Measurements from ENCODE around the gene A1BG. TPM values are rescaled to one million over a fixed set of nuclear protein-coding genes. Genes with fewer than 3 reads are reported as not detected.

A1BG gene
- total RNA-seq, 2 experiments from 2014 or later, result 6.1 to 7.4 TPM

DNA sequence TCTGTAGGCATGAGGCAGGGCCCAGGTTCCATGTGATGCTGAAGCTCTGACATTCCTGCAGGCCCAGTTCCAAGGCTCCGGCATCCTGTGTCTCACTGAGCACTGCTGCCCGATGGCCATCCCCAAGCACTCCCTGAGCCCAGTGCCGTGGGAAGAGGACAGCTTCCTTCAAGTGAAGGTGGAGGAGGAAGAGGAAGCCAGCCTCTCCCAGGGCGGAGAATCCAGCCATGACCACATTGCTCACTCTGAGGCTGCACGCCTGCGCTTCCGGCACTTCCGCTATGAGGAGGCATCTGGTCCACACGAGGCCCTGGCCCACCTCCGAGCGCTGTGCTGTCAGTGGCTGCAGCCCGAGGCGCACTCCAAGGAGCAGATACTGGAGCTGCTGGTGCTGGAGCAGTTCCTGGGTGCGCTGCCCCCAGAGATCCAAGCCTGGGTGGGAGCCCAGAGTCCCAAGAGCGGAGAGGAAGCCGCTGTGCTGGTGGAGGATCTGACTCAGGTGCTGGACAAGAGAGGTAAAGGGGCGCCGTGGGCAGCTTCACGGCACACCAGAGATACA lies 18.5 kb downstream of the A1BG start:
- Mint-ChIP-seq H3K27me3 (ENCODE audit: low read depth) (no peaks in the 10 kb centered on the region), H3K36me3 (ENCODE audit: low read depth) (peaks cover 25% of the 10 kb centered on the region), H3K4me3 (no peak overlapping the region), H3K9me3 (peaks cover 11% of the 10 kb centered on the region), H3K4me1 (ENCODE audit: low read depth) (no peaks in the 10 kb centered on the region), H3K27ac (no peak overlapping the region)
- CTCF ChIA-PET, result no interaction called here
- intact Hi-C loops (cut with micrococcal nuclease), result no loop called here
- no peak for DNase-seq

DNA sequence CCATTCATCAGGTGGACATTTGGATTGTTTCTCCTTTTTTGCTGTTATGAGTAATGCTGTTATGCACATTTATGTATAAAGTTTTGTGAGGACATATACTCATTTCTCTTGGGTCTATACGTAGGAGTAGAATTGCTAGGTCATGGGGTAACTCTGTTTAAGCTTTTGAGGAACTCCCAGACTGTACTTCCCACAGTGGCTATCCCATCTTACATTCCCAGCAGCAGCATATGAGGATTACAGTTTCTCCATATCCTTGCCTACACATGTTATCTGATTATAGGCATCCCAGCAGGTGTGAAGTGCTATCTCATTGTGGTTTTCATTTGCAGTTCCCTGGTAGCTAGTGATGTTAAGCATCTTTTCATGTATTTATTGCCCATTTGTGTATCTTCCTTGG lies 20.6 kb downstream of the A1BG start:
- Mint-ChIP-seq H3K9me3 (no peaks in the 10 kb centered on the region), H3K4me3 (no peak overlapping the region), H3K27me3 (ENCODE audit: low read depth) (no peaks in the 10 kb centered on the region), H3K4me1 (ENCODE audit: low read depth) (no peaks in the 10 kb centered on the region), H3K36me3 (ENCODE audit: low read depth) (peaks cover 7% of the 10 kb centered on the region), H3K27ac (no peak overlapping the region)
- DNase-seq, result no peak
- intact Hi-C loops (cut with micrococcal nuclease), result no loop called here
- CTCF ChIA-PET, result interaction anchor here (0.6 kb wide), 1 partner anchor 111 kb away, joined by 3 read pairs; no protein-coding TSS in a partner anchor

DNA sequence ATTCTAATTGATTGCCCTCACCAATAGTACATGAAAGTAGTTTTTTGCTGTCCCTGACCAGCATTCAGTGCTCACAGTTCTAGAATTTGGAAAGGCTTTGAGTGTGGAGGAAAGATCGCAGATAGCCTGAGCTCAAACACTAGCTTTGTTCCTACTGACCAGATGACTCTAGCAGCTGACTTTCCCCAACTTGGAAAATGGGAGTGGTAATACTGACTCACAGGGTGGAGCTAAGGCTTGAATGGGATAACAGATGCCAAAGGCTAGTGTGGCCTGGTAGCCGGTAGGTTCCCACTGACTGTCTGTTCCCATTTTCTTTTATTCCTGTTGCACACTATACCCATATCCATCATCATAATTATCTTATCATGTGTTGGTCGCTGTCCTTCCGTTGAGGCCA lies 22.8 kb downstream of the A1BG start:
- Mint-ChIP-seq H3K9me3 (no peaks in the 10 kb centered on the region), H3K4me1 (ENCODE audit: low read depth) (no peaks in the 10 kb centered on the region), H3K27ac (no peak overlapping the region), H3K4me3 (no peak overlapping the region), H3K36me3 (ENCODE audit: low read depth) (peaks cover 3% of the 10 kb centered on the region), H3K27me3 (ENCODE audit: low read depth) (no peaks in the 10 kb centered on the region)
- no peak for DNase-seq
- intact Hi-C loops (cut with micrococcal nuclease), result no loop called here
- CTCF ChIA-PET, result interaction anchor here (1.0 kb wide), 1 partner anchor 12 kb away, joined by 3 read pairs; no protein-coding TSS in a partner anchor

DNA sequence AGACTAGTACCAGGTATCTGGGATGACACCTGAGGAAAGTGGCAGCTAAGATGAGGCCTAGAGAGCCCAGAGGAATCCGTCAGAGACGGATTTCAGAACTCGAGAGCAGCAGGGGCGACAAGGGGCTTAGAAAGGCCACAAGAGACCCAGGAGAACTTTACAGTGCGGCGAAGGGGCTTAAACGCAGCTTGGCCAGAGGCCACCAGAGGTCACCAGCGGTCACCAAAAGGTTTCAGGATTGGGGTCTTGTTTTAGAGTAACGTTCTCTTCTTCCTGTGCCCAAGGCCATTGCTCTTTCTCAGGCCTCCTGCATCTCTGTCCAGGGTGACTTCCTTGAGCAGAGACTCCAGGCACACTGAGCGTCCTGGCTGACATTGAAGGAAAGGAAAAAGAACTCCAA lies 24.3 kb downstream of the A1BG start:
- Mint-ChIP-seq H3K4me1 (ENCODE audit: low read depth) (no peaks in the 10 kb centered on the region), H3K27ac (no peak overlapping the region), H3K9me3 (no peaks in the 10 kb centered on the region), H3K36me3 (ENCODE audit: low read depth) (no peaks in the 10 kb centered on the region), H3K27me3 (ENCODE audit: low read depth) (no peaks in the 10 kb centered on the region), H3K4me3 (no peak overlapping the region)
- peak; percentile 24 for DNase-seq
- CTCF ChIA-PET, result no interaction called here
- intact Hi-C loops (cut with micrococcal nuclease), result loop anchor here (5.0 kb wide), 1 partner anchor 113 kb away; the partner anchor contains the start of gene ZNF132

DNA sequence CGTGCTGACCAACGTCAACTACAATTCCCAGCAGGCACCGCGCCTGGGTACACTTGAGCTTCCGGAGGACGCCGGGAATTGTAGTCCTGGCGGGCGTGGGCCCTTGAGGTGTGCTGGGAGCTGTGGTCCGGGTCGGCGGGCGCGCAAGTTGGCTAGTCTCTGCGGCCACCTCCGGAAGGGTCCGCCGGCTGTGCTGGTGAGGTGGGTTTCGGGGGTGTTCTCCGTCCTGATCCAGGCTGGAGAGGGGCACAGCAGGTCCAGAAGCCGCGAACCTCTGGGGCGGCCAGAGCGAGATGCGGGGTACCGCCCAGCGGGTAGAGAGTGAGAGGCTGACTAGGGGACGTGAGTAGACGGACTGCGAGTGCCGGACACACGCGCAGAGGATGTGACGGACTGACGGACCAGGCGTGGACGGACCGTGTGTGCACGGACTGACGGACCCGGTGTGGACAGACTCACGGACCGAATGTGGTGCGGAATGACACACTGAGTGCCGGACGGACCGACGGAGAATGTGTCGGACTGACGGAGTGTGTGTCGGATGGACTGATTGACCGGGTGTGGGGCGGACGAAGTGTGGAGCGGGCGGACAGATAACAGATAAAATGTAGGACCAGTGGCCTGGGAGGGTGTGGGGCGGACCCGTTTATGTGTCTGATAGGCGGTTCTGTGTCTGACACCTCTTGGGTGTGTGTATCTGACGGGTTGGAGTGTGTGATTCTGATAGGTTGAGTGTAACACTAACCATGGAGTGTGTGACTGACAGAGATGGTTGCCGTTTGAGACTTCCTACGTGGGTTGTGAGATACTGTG lies 26.2 kb downstream of the A1BG start, which contains the start of gene ZSCAN22:
Gene ZSCAN22, plus strand, starts transcription at position 81 of the 813 bp plus-strand sequence. CDS start 7,809 bp downstream, outside the sequence.
- H3K36me3 Mint-ChIP-seq (ENCODE audit: low read depth), result no peaks in the 10 kb centered on the region
- no peak within 1 kb of the TSS for H3K4me3 Mint-ChIP-seq
- CTCF ChIA-PET, result interaction anchor here (1.3 kb wide), 1 partner anchor 18 kb away, joined by 3 read pairs; no protein-coding TSS in a partner anchor
- H3K9me3 Mint-ChIP-seq, result no peaks in the 10 kb centered on the region
- DNase-seq, result peak; percentile 95
- no peaks in the 10 kb centered on the region for H3K27me3 Mint-ChIP-seq (ENCODE audit: low read depth)
- intact Hi-C loops (cut with micrococcal nuclease), result loop anchor here (1.0 to 5.0 kb wide), 12 partner anchors 22 to 217 kb away; partner anchors contain the start of genes ERVK3-1, TRIM28, ZBTB45 and ZNF132
- no peaks in the 10 kb centered on the region for H3K4me1 Mint-ChIP-seq (ENCODE audit: low read depth)
- H3K27ac Mint-ChIP-seq, result no peak within 1 kb of the TSS

DNA sequence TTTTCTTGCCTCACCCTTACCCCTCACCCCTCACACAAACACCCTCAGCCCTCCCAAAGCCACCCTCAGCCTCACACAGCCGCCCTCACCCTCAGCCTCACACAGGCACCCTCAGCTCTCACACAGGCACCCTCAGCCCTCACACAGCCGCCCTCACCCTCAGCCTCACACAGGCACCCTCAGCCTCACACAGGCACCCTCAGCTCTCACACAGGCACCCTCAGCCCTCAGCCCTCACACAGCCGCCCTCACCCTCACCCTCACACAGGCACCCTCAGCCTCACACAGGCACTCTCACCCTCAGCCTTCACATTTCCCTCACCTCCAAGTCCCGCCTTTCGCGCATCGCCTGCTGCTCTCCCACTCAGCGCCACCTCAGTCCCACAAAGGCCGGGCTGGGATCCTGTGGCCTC lies 26.8 kb downstream of the A1BG start:
- Mint-ChIP-seq H3K4me1 (ENCODE audit: low read depth) (no peaks in the 10 kb centered on the region), H3K4me3 (no peak overlapping the region), H3K9me3 (no peaks in the 10 kb centered on the region), H3K36me3 (ENCODE audit: low read depth) (peaks cover 1% of the 10 kb centered on the region), H3K27me3 (ENCODE audit: low read depth) (no peaks in the 10 kb centered on the region), H3K27ac (no peak overlapping the region)
- DNase-seq, result no peak
- intact Hi-C loops (cut with micrococcal nuclease), result loop anchor here (1.0 to 5.0 kb wide), 11 partner anchors 21 to 218 kb away; partner anchors contain the start of genes ERVK3-1, TRIM28, ZBTB45 and ZNF132
- CTCF ChIA-PET, result interaction anchor here (1.3 kb wide), 1 partner anchor 17 kb away, joined by 3 read pairs; no protein-coding TSS in a partner anchor

DNA sequence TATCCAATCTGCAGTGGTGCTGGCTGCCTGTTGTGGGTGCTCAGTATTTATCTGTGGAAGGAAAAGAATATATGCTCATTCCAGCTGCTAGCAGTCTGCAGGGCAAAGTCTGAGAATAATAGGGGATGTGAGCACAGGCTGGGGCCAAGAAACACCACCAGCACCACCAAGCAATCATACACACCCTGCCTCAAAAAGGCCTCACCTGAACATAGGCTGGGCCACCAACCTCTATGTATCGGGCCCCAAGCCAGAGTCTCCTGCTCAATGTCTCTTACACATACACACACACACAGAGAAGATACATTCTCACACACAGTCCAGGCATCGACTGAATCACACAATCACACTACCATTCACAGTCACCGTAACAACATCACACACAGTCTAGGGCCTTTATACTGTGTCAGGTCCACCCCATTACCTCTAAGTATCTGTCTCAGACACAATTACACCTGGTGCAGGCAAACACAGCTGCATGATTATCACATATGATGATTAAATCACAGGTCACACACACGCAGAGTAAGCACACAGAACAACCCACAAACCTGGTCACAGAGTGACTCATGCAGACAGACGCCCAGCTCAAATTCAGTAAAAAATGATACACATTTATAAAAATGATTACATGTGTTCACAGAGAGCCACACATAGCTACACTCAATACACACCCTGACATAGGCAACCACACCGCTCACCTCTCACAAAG lies 27.8 kb downstream of the A1BG start:
- Mint-ChIP-seq H3K36me3 (ENCODE audit: low read depth) (peaks cover 1% of the 10 kb centered on the region), H3K27me3 (ENCODE audit: low read depth) (no peaks in the 10 kb centered on the region), H3K4me3 (no peak overlapping the region), H3K27ac (no peak overlapping the region), H3K9me3 (no peaks in the 10 kb centered on the region), H3K4me1 (ENCODE audit: low read depth) (no peaks in the 10 kb centered on the region)
- intact Hi-C loops (cut with micrococcal nuclease), result loop anchor here (1.0 to 5.0 kb wide), 11 partner anchors 20 to 219 kb away; partner anchors contain the start of genes ERVK3-1, TRIM28, ZBTB45 and ZNF132
- CTCF ChIA-PET, result no interaction called here
- DNase-seq, result no peak

DNA sequence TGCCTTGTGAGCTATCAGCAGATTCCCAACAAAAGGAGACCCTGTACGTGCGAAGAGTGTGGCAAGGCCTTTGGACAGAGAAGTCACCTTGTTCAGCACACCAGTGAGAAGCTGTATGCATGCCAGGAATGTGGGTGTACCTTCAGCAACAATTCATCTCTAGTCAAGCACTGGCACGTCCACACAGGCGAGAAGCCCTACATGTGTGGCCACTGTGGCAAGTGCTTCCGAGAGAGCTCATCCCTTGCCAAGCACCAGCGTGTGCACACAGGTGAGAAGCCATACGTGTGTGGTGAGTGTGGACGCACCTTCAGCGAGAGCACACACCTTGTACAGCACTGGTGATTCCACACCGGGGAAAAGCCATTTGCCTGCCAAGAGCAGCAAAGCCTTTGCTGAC lies 34.1 kb downstream of the A1BG start:
- no peak for DNase-seq
- intact Hi-C loops (cut with micrococcal nuclease), result no loop called here
- Mint-ChIP-seq H3K4me3 (no peak overlapping the region), H3K9me3 (peaks cover 2% of the 10 kb centered on the region), H3K27me3 (ENCODE audit: low read depth) (no peaks in the 10 kb centered on the region), H3K4me1 (ENCODE audit: low read depth) (no peaks in the 10 kb centered on the region), H3K36me3 (ENCODE audit: low read depth) (peaks cover 22% of the 10 kb centered on the region), H3K27ac (no peak overlapping the region)
- CTCF ChIA-PET, result no interaction called here

DNA sequence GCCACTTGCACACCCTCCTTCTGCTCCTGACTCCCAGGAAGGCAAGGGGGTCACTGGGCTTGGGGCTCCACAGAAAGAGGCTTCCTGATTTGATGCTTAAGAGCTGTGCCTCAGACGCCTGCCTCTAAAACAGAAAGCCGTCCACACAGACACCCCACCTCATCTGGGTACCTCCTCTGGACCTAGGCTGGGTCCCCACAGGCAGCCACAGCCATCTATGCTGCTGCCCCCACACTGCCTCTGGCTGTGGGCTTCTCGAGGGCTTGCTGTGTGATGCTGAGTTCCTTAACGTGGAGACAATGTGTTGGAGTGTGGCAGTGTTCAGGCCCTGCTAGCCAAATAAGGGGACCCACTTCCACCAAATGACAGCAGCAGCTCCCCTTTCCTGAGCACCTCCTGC lies 35.0 kb downstream of the A1BG start:
- Mint-ChIP-seq H3K27ac (no peak overlapping the region), H3K4me1 (ENCODE audit: low read depth) (no peaks in the 10 kb centered on the region), H3K36me3 (ENCODE audit: low read depth) (peaks cover 30% of the 10 kb centered on the region), H3K4me3 (no peak overlapping the region), H3K27me3 (ENCODE audit: low read depth) (no peaks in the 10 kb centered on the region), H3K9me3 (peaks cover 2% of the 10 kb centered on the region)
- intact Hi-C loops (cut with micrococcal nuclease), result no loop called here
- CTCF ChIA-PET, result interaction anchor here (0.9 kb wide), 1 partner anchor 15 kb away, joined by 3 read pairs; no protein-coding TSS in a partner anchor
- DNase-seq, result no peak

DNA sequence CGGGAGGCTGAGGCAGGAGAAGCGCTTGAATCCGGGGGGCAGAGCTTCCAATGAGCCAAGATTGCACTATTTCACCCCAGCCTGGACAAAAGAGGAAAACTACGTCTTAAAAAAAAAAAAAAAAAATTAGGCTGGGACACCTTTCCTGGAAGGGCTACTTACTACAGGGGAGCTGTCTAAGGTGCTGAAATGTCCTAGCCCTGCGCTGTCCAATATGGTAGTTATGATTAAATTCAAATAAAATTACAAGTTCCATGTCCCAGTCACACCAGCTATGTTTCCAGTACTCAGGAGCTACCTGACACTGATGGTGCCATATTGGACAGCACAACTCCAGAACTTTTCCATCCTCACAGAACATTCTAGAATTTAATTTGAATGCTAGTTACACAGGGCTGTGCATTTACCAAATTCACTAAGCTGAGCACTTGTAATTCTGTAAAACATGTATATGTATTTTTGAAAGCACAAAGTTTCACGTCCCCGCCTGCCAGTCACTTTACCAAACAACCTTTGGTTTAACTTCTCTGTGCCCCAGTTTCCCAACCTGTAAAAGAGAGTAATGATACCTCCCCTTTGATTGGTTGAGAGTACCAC lies 35.7 kb downstream of the A1BG start:
- DNase-seq, result peak; percentile 30
- H3K9me3 Mint-ChIP-seq, result peaks cover 2% of the 10 kb centered on the region
- no peak overlapping the region for H3K4me3 Mint-ChIP-seq
- H3K27me3 Mint-ChIP-seq (ENCODE audit: low read depth), result no peaks in the 10 kb centered on the region
- peaks cover 37% of the 10 kb centered on the region for H3K36me3 Mint-ChIP-seq (ENCODE audit: low read depth)
- CTCF ChIA-PET, result interaction anchor here (0.9 kb wide), 1 partner anchor 16 kb away, joined by 3 read pairs; no protein-coding TSS in a partner anchor
- intact Hi-C loops (cut with micrococcal nuclease), result no loop called here
- H3K4me1 Mint-ChIP-seq (ENCODE audit: low read depth), result no peaks in the 10 kb centered on the region
- no peak overlapping the region for H3K27ac Mint-ChIP-seq

DNA sequence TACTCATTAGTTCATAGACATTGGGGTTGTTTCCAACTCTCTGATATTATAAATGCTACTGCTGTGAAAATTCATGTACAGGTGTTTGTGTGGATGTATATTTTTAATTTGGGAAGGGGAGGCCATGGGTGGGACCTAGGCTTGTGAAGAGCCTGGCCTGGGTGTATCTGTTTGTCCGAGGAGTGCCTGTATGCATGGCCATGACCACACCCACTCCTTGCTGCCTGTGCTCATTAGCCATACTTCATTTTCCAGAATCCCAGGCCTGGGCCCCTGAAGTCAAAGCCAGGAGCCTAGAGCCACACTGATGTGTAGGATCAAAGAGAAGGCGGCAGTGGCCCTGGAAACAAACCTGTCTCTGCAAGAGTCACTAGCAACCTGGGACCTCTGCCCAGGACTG lies 37.7 kb downstream of the A1BG start:
- peaks cover 50% of the 10 kb centered on the region for H3K36me3 Mint-ChIP-seq (ENCODE audit: low read depth)
- H3K4me1 Mint-ChIP-seq (ENCODE audit: low read depth), result no peaks in the 10 kb centered on the region
- H3K9me3 Mint-ChIP-seq, result peaks cover 2% of the 10 kb centered on the region

More for the DNA sequence above, 37.7 kb downstream of the A1BG start:
- intact Hi-C loops (cut with micrococcal nuclease), result no loop called here
- CTCF ChIA-PET, result no interaction called here
- no peak for DNase-seq
- Mint-ChIP-seq H3K27ac (no peak overlapping the region), H3K27me3 (ENCODE audit: low read depth) (no peaks in the 10 kb centered on the region), H3K4me3 (no peak overlapping the region)
